Endodermal cell (in vitro differentiated cells): ENCODE data around the gene CNST. TPM values are rescaled to one million over a fixed set of nuclear protein-coding genes. Genes with fewer than 3 reads are reported as not detected.
A peak's percentile ranks its signal among the peaks of the same experiment; 100 is the strongest.

ENCODE experiments used
- DNase-seq: peaks from one replicate; pipeline ENCODE4 v3.0.0-alpha.2; 2017
- H3K27ac ChIP-seq: 2 replicates; pipeline ENCODE4 v1.5.1; 2013; ENCODE audit warnings: mild to moderate bottlenecking, low read depth, low read length, moderate library complexity
- H3K27me3 ChIP-seq: 2 replicates; pipeline ENCODE4 v1.6.1; 2013; ENCODE audit warnings: mild to moderate bottlenecking, low read length, moderate library complexity; ENCODE audit not compliant: insufficient read depth, control insufficient read depth, poor library complexity, severe bottlenecking
- H3K36me3 ChIP-seq: 2 replicates; pipeline ENCODE4 v1.7.0; 2013; ENCODE audit warnings: mild to moderate bottlenecking, low read length, moderate library complexity; ENCODE audit not compliant: control insufficient read depth, insufficient read depth
- H3K4me1 ChIP-seq: one replicate; pipeline ENCODE4 v1.7.0; 2013; ENCODE audit warnings: low read length; ENCODE audit not compliant: control insufficient read depth, insufficient read depth
- H3K4me3 ChIP-seq: 2 replicates; pipeline ENCODE4 v1.5.1; 2013; ENCODE audit warnings: mild to moderate bottlenecking, low read length, moderate library complexity
- H3K9ac ChIP-seq: 2 replicates; pipeline ENCODE4 v1.6.1; 2013; ENCODE audit warnings: mild to moderate bottlenecking, low read length, moderate library complexity; ENCODE audit not compliant: poor library complexity, severe bottlenecking; ENCODE audit errors: extremely low read depth
- H3K9me3 ChIP-seq: 2 replicates; pipeline ENCODE4 v1.6.1; 2013; ENCODE audit warnings: mild to moderate bottlenecking, low read length, moderate library complexity; ENCODE audit not compliant: control insufficient read depth
- H3K27ac Mint-ChIP-seq: 2 replicates; pipeline ENCODE4 v1.8.0; 2020; ENCODE audit warnings: mixed read lengths
- H3K27me3 Mint-ChIP-seq: 2 replicates; pipeline ENCODE4 v1.8.0; 2021; ENCODE audit warnings: mild to moderate bottlenecking, mixed read lengths; ENCODE audit not compliant: insufficient read depth
- H3K36me3 Mint-ChIP-seq: 2 replicates; pipeline ENCODE4 v1.8.0; 2020; ENCODE audit warnings: low read depth, mixed read lengths
- H3K4me1 Mint-ChIP-seq: 2 replicates; pipeline ENCODE4 v1.8.0; 2020; ENCODE audit warnings: mixed read lengths
- H3K4me3 Mint-ChIP-seq: 2 replicates; pipeline ENCODE4 v1.8.0; 2020; ENCODE audit warnings: mild to moderate bottlenecking, moderate library complexity, mixed read lengths
- H3K9me3 Mint-ChIP-seq: 2 replicates; pipeline ENCODE4 v1.8.0; 2020; ENCODE audit warnings: mild to moderate bottlenecking, mixed read lengths
- WGBS, 2 experiments: methylation state at CpG; one replicate each; pipeline versions ENCODE4 v1.1.5 to v1.1.7; 2013; ENCODE audit warnings: missing lambda C conversion rate in 2 of 2, mixed read lengths in 1 of 2; ENCODE audit not compliant: insufficient coverage in 1 of 2, insufficient read length in 1 of 2; 5-methylcytosine and 5-hydroxymethylcytosine counted together
- total RNA-seq, 2 donors: library from RNA; stranded (reverse); fragmentation: NEBNext Ultra II Directional in 1 of 2; extraction: Animal tissue kit (Norgen Biotek cat#: 25700) in 1 of 2; gene quantifications; 2 replicates in 1 of 2; 3 replicates in 1 of 2; pipeline ENCODE4 v1.2.1, GENCODE V29; 2021
- TF ChIP-seq, protein P1 (sequence below): fragments of 200-600 bp; sonication (generic); conservative IDR thresholded peaks from 2 replicates; pipeline ENCODE4 v1.5.0; 2021; ENCODE audit warnings: antibody characterized with exemption, mild to moderate bottlenecking

CNST gene
- total RNA-seq, 2 donors from 2014 or later: 14.7 to 20.3 TPM

DNA sequence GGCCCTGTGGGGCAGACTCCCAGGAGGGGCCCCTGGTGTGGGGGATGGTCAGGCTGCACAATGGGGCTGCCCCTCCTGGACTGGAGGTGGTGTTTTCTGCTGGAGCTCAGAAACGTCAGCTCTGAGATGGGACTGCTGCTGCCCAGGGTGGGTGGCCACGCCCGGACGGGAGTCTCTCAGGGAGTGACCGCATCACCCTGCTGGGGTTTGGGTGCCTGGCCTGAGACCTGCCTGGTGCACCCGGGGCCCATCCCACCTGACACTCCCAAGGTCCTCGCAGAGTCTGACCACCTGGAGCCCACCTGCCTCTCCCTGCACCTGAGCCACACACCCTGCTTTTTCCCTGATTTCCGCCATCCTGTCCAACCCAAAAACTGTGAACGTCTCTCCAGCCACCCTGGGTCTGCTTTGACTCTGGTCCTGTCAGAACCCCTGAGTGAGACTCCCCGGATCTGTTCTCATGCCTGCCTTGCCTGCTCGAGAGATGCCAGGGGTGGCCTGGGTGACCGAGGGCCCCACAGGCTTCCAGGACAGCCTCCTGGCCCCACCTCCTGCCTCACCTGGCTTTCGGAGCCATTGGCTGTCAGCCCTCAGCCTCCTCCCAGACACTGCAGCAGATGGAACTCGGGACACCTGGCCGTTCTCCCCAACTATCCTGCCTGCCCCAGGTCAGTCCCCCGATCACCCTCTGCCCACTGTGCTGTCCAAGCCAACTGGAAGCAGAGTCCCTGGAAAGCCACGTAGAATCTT, 47.6 kb upstream of the CNST start:
- no peaks in the 10 kb centered on the region for H3K4me1 ChIP-seq
- peaks cover 37% of the 10 kb centered on the region for H3K9me3 Mint-ChIP-seq
- no peak overlapping the region for H3K4me3 ChIP-seq

DNA sequence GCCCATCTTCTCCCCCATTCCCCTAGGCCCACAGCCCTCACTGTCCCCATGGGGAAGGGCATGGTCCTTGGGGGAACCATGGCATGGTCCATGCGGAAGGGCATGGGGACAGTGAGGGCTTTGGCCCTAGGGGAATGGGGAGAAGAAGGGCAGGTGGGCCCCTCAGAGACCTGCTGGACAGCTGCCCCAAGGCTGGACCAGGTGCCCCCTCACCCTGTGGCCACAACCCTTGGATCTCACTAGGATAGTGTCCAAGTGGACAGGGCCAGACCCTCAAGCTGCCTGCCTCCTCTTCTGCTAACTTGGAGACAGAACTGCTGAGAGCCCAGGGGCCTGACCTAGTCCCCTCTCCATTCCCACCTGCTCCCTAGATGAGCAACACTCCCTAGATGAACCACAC, 46.7 kb upstream of the CNST start:
- peaks cover 3% of the 10 kb centered on the region for H3K27me3 Mint-ChIP-seq
- peak; percentile 17 for DNase-seq
- no peaks in the 10 kb centered on the region for H3K4me1 Mint-ChIP-seq
- H3K4me3 Mint-ChIP-seq: no peak overlapping the region
- no peaks in the 10 kb centered on the region for H3K36me3 ChIP-seq
- no peak overlapping the region for H3K27ac Mint-ChIP-seq
- H3K9me3 Mint-ChIP-seq: peaks cover 32% of the 10 kb centered on the region
- no peaks in the 10 kb centered on the region for H3K27me3 ChIP-seq
- TF ChIP-seq, protein P1, sequence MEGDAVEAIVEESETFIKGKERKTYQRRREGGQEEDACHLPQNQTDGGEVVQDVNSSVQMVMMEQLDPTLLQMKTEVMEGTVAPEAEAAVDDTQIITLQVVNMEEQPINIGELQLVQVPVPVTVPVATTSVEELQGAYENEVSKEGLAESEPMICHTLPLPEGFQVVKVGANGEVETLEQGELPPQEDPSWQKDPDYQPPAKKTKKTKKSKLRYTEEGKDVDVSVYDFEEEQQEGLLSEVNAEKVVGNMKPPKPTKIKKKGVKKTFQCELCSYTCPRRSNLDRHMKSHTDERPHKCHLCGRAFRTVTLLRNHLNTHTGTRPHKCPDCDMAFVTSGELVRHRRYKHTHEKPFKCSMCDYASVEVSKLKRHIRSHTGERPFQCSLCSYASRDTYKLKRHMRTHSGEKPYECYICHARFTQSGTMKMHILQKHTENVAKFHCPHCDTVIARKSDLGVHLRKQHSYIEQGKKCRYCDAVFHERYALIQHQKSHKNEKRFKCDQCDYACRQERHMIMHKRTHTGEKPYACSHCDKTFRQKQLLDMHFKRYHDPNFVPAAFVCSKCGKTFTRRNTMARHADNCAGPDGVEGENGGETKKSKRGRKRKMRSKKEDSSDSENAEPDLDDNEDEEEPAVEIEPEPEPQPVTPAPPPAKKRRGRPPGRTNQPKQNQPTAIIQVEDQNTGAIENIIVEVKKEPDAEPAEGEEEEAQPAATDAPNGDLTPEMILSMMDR: no peak
- WGBS, 2 experiments: 100% methylated on average over 1 of the region's 1 CpG; no CpG with 5 or more reads in 1 of the 2 experiments
- H3K36me3 Mint-ChIP-seq: no peaks in the 10 kb centered on the region
- peaks cover 15% of the 10 kb centered on the region for H3K9me3 ChIP-seq
- no peak overlapping the region for H3K27ac ChIP-seq
- no peaks in the 10 kb centered on the region for H3K4me1 ChIP-seq
- H3K4me3 ChIP-seq: no peak overlapping the region
- no peak overlapping the region for H3K9ac ChIP-seq

More for the DNA sequence above, 47.6 kb upstream of the CNST start:
- H3K27me3 ChIP-seq: no peaks in the 10 kb centered on the region
- DNase-seq: peak; percentile 34
- WGBS, 2 experiments: 85 to 92% methylated on average over 11 to 17 of the region's 17 CpGs
- H3K9ac ChIP-seq: no peak overlapping the region
- Mint-ChIP-seq H3K27me3 (peaks cover 5% of the 10 kb centered on the region), H3K36me3 (no peaks in the 10 kb centered on the region), H3K27ac (no peak overlapping the region), H3K4me1 (no peaks in the 10 kb centered on the region), H3K4me3 (no peak overlapping the region)
- no peaks in the 10 kb centered on the region for H3K36me3 ChIP-seq
- no peak overlapping the region for H3K27ac ChIP-seq
- H3K9me3 ChIP-seq: peaks cover 15% of the 10 kb centered on the region
- TF ChIP-seq, protein P1: no peak

DNA sequence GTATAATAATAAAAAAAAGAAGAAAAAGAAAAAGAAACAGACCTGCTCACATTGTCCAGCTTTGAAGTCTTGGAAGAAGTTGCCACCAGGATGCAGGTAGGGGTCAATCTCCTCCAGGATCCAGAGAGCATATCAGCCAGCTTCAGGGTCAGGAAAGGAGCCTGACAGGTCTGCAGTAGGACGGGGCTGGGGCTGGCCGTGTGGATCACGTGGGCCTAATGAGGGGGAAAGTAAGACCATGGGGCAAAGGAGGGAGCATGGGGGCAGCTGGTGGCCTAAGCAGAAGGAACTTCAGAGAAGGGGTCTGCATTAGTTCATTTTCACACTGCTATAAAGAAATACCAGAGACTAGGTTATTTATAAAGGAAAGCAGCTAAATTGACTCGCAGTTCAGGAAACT, 39.9 kb upstream of the CNST start:
- TF ChIP-seq, protein P1: no peak
- peaks cover 6% of the 10 kb centered on the region for H3K27me3 Mint-ChIP-seq

More for the DNA sequence above, 39.9 kb upstream of the CNST start:
- Histone ChIP-seq H3K36me3 (no peaks in the 10 kb centered on the region), H3K27ac (no peak overlapping the region), H3K27me3 (no peaks in the 10 kb centered on the region), H3K4me3 (no peak overlapping the region), H3K9ac (no peak overlapping the region), H3K9me3 (peaks cover 18% of the 10 kb centered on the region), H3K4me1 (no peaks in the 10 kb centered on the region)
- peaks cover 7% of the 10 kb centered on the region for H3K36me3 Mint-ChIP-seq
- WGBS, 2 experiments: 91% methylated on average over 4 of the region's 4 CpGs; no CpG with 5 or more reads in 1 of the 2 experiments
- no peak for DNase-seq
- H3K27ac Mint-ChIP-seq: no peak overlapping the region
- no peak overlapping the region for H3K4me3 Mint-ChIP-seq
- H3K9me3 Mint-ChIP-seq: peaks cover 23% of the 10 kb centered on the region
- H3K4me1 Mint-ChIP-seq: no peaks in the 10 kb centered on the region
